IMR-90 (cell line): ENCODE results near the gene PTH1R. TPM values are rescaled to one million over a fixed set of nuclear protein-coding genes. Genes with fewer than 3 reads are reported as not detected.

Source experiments
- ATAC-seq: fragments of 200-7000 bp; cut with Tn5 transposase; 2 replicates; pipeline ENCODE4 v1.9.1; 2020; ENCODE audit warnings: low read depth, mild to moderate bottlenecking, moderate library complexity
- BruUV-seq: library from RNA; stranded (reverse); fragments of 400-500 nt; replicated peaks from 2 replicates; lab custom pipeline; 2021; lab: Mats Ljungman, UMichigan
- CTCF ChIA-PET: fragments of 300-600 bp; formaldehyde crosslinking; extraction: SDS; loops from one replicate; lab custom pipeline; 2021; ENCODE audit warnings: antibody characterized with exemption; lab: Yijun Ruan, JAX
- POLR2A ChIA-PET: fragments of 300-600 bp; sonication (Branson Sonifier 250); formaldehyde crosslinking; loops from one replicate; lab custom pipeline; 2022; ENCODE audit warnings: antibody characterized with exemption; ENCODE audit not compliant: unreplicated experiment; lab: Charles Lee
- DNase-seq: peaks from one replicate; pipeline ENCODE4 v3.0.0; 2013
- H2AFZ ChIP-seq: replicated peaks from 2 replicates; pipeline ENCODE3; 2013; ENCODE audit warnings: low read length, mild to moderate bottlenecking; ENCODE audit not compliant: poor library complexity
- H2AK5ac ChIP-seq: 2 replicates; pipeline ENCODE4 v1.6.1; 2013; ENCODE audit warnings: low read depth, low read length, inconsistent platforms
- H2AK9ac ChIP-seq: replicated peaks from 2 replicates; pipeline ENCODE3; 2013; ENCODE audit warnings: mild to moderate bottlenecking, low read depth, low read length, moderate library complexity; ENCODE audit not compliant: poor library complexity
- H2BK120ac ChIP-seq: 2 replicates; pipeline ENCODE4 v1.6.1; 2013; ENCODE audit warnings: low read depth, low read length, inconsistent platforms
- H2BK15ac ChIP-seq: 3 replicates; pipeline ENCODE4 v1.6.1; 2013; ENCODE audit warnings: low read depth, low read length, inconsistent platforms
- H2BK20ac ChIP-seq: 2 replicates; pipeline ENCODE4 v1.6.1; 2013; ENCODE audit warnings: low read depth, mild to moderate bottlenecking, inconsistent platforms, low read length, moderate library complexity
- H2BK5ac ChIP-seq: 2 replicates; pipeline ENCODE4 v1.6.1; 2013; ENCODE audit warnings: mild to moderate bottlenecking, low read depth, low read length, inconsistent platforms; ENCODE audit not compliant: poor library complexity, severe bottlenecking
- H3K14ac ChIP-seq: replicated peaks from 2 replicates; pipeline ENCODE4 v1.6.1; 2013; ENCODE audit warnings: low read depth, low read length, inconsistent platforms
- H3K18ac ChIP-seq: 2 replicates; pipeline ENCODE4 v1.6.1; 2013; ENCODE audit warnings: low read depth, low read length, control low read depth
- H3K23ac ChIP-seq: 2 replicates; pipeline ENCODE4 v1.6.1; 2013; ENCODE audit warnings: low read depth, low read length, inconsistent platforms
- H3K27ac ChIP-seq: 2 replicates; pipeline ENCODE4 v1.5.1; 2013; ENCODE audit warnings: mild to moderate bottlenecking, control low read depth, low read length; ENCODE audit not compliant: insufficient read depth
- H3K27me3 ChIP-seq: 2 replicates; pipeline ENCODE4 v1.6.1; 2013; ENCODE audit warnings: low read length; ENCODE audit not compliant: control insufficient read depth, insufficient read depth
- H3K36me3 ChIP-seq: 2 replicates; pipeline ENCODE4 v1.6.1; 2013; ENCODE audit warnings: low read length, mixed read lengths; ENCODE audit not compliant: control insufficient read depth, insufficient read depth
- H3K4ac ChIP-seq: 2 replicates; pipeline ENCODE4 v1.6.1; 2013; ENCODE audit warnings: low read depth, low read length, inconsistent platforms
- H3K4me1 ChIP-seq: 2 replicates; pipeline ENCODE4 v1.6.1; 2013; ENCODE audit warnings: low read length, mixed read lengths; ENCODE audit not compliant: control insufficient read depth, insufficient read depth
- H3K4me2 ChIP-seq: 2 replicates; pipeline ENCODE4 v1.6.1; 2013; ENCODE audit warnings: low read depth, mild to moderate bottlenecking, control low read depth, low read length, moderate library complexity
- H3K4me3 ChIP-seq: 2 replicates; pipeline ENCODE4 v1.5.1; 2013; ENCODE audit warnings: low read depth, mild to moderate bottlenecking, control low read depth, low read length, moderate library complexity; ENCODE audit not compliant: insufficient read depth
- H3K56ac ChIP-seq: 2 replicates; pipeline ENCODE4 v1.6.1; 2013; ENCODE audit warnings: low read length, inconsistent platforms; ENCODE audit not compliant: insufficient read depth; ENCODE audit errors: extremely low read depth
- H3K79me1 ChIP-seq, 2 experiments: 2 replicates each; pipeline ENCODE4 v1.6.1; 2013; ENCODE audit warnings: low read length in 2 of 2, inconsistent platforms in 1 of 2, low read depth in 1 of 2
- H3K9ac ChIP-seq: 2 replicates; pipeline ENCODE4 v1.6.1; 2013; ENCODE audit warnings: low read depth, low read length, control low read depth
- H3K9me1 ChIP-seq: 2 replicates; pipeline ENCODE4 v1.6.1; 2013; ENCODE audit warnings: low read length, inconsistent platforms; ENCODE audit not compliant: insufficient read depth
- H3K9me3 ChIP-seq: 2 replicates; pipeline ENCODE4 v1.6.1; 2013; ENCODE audit warnings: low read length; ENCODE audit not compliant: control insufficient read depth, insufficient read depth
- H4K20me1 ChIP-seq: 2 replicates; pipeline ENCODE4 v1.6.1; 2013; ENCODE audit warnings: low read length, inconsistent platforms; ENCODE audit not compliant: insufficient read depth
- H4K5ac ChIP-seq: 2 replicates; pipeline ENCODE4 v1.6.1; 2013; ENCODE audit warnings: mild to moderate bottlenecking, low read depth, low read length, control low read depth
- H4K8ac ChIP-seq, 2 experiments: 2 replicates each; pipeline ENCODE4 v1.6.1; 2013; ENCODE audit warnings: low read depth in 2 of 2, low read length in 2 of 2, control low read depth in 1 of 2, inconsistent platforms in 1 of 2
- H4K91ac ChIP-seq: 2 replicates; pipeline ENCODE4 v1.6.1; 2013; ENCODE audit warnings: low read depth, low read length, inconsistent platforms; ENCODE audit not compliant: insufficient read depth
- CEBPB ChIP-seq: IDR thresholded peaks from 2 replicates; pipeline ENCODE4 v1.6.1; 2012; ENCODE audit warnings: low read depth, low read length, improper control_type of control experiment
- CHD1 ChIP-seq: IDR thresholded peaks from 2 replicates; pipeline ENCODE4 v1.6.1; 2012; ENCODE audit warnings: low read depth, low read length, improper control_type of control experiment
- RCOR1 ChIP-seq: IDR thresholded peaks from 2 replicates; pipeline ENCODE4 v1.6.1; 2012; ENCODE audit warnings: mild to moderate bottlenecking, low read length, improper control_type of control experiment; ENCODE audit not compliant: insufficient replicate concordance
- WGBS, 2 experiments: methylation state at CpG; one replicate each; pipeline versions ENCODE4 v1.1.5 to v1.1.7; 2013; ENCODE audit warnings: missing lambda C conversion rate in 2 of 2; ENCODE audit not compliant: insufficient read length in 1 of 2; ENCODE audit errors: extremely low coverage in 2 of 2; 5-methylcytosine and 5-hydroxymethylcytosine counted together
- dilution Hi-C: fragments of 300-500 bp; cut with HindIII; formaldehyde crosslinking; loops from one replicate; pipeline ENCODE4 v1.14.3; 2018; ENCODE audit warnings: low sequenced_read_pairs; ENCODE audit not compliant: unreplicated experiment
- in situ Hi-C: fragments of 300-500 bp; cut with MboI; formaldehyde crosslinking; loops from 3 replicates; pipeline ENCODE4 v1.14.3; 2019; ENCODE audit warnings: low sequenced_read_pairs, inconsistent platforms, mixed read lengths
- intact Hi-C: fragments of 100-400 bp; cut with micrococcal nuclease; formaldehyde crosslinking; loops from 2 replicates; pipeline ENCODE4 v1.10.0; 2022
- polyA plus RNA-seq, 3 experiments: library from polyadenylated mRNA; depleted of rRNA; stranded (reverse); fragments of >200 nt; gene quantifications; 2 replicates each; pipeline ENCODE4 v1.2.3, GENCODE V29; 2012; ENCODE audit warnings: low replicate concordance in 1 of 3
- total RNA-seq: library from RNA; depleted of rRNA; stranded (reverse); fragments of >200 nt; gene quantifications from 2 replicates; pipeline ENCODE4 v1.2.3, GENCODE V29; 2012
- TF ChIP-seq, protein P1 (sequence below): fragments of 150-350 bp; IDR thresholded peaks from 2 replicates; pipeline ENCODE4 v1.6.1; 2016; ENCODE audit warnings: low read depth, mild to moderate bottlenecking, low read length, moderate library complexity, borderline replicate concordance
- TF ChIP-seq, protein P2 (sequence below): fragments of 150-350 bp; IDR thresholded peaks from 2 replicates; pipeline ENCODE4 v1.6.1; 2017; ENCODE audit warnings: mild to moderate bottlenecking, antibody characterized with exemption, low read length, low read depth

Gene PTH1R
- total and polyA plus RNA-seq, 2 of the 4 experiments (the other 2 are of a cell fraction), result 0.15 to 0.18 TPM

DNA sequence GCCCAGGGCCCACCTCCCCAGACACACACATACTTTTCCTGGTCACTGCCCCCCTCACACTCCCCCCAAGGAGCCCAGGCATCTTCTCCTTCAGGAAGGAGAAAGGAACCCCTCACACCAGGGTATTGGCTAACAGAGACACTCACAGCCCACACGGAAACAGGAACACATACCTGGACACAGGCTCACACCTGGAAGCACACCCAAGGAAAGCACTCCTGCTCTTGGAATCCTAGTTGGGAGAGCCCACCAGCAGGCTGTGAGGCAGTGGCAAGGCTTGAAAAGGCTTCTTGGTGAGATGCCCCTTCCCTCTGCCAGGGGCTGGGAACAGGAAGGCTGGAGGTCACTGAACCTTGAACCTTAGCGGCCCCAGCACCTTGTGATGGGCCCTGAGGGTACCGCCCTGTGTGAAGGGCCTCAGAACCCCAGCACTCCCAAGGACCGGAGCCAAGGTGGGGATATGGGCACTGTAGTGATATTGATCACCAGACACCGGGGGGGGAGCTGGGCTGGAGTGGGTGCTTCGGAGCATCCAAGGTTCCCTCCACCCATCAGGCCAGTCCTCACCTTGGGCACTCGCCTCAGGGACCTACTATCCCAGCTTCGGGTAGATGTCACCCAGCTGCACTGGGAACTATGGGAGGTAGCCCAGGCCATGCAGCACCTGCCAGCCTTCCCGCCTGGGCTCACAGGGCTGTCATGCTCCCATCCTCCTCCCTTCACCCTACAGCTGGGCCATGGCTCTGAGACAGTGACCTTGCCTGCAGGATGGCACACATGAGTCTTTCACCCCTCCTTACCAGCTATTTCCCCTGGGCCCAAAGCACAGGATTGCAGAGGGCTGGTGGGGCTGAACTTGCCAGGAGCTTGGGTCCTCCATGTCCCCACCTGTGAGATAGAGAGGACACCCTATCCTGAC, 30.6 kb upstream of the PTH1R start:
- intact Hi-C loops (no loop called here), dilution Hi-C loops (no loop called here), in situ Hi-C loops (no loop called here)
- no peaks in the 10 kb centered on the region for H3K79me1 ChIP-seq
- H3K56ac ChIP-seq, result no peak overlapping the region
- peak overlapping the region; percentile 63 to 93; a peak in 3 of 4 replicates for H4K8ac ChIP-seq
- DNase-seq (no peak), ATAC-seq (no peak)
- peaks cover 5% of the 10 kb centered on the region; the same call in 1 of the 2 replicates for H3K27me3 ChIP-seq
- no peak overlapping the region for H3K4me3 ChIP-seq
- H2AK9ac ChIP-seq, result peak overlapping the region; percentile 79
- H2BK120ac ChIP-seq, result no peak overlapping the region
- CTCF ChIA-PET, result interaction anchor here (1.3 to 1.4 kb wide), 2 partner anchors 19 to 45 kb away, joined by 3 to 5 read pairs; no protein-coding TSS in a partner anchor
- no peak overlapping the region for H2BK15ac ChIP-seq
- no peak overlapping the region for H3K27ac ChIP-seq
- peak overlapping the region; percentile 57; the same call in 1 of the 2 replicates for H3K9ac ChIP-seq
- H4K20me1 ChIP-seq, result no peaks in the 10 kb centered on the region
- no peak overlapping the region; the same call in 1 of the 2 replicates for H4K5ac ChIP-seq
- H2BK5ac ChIP-seq, result no peak overlapping the region
- peaks cover 3% of the 10 kb centered on the region for H3K9me1 ChIP-seq
- H2AFZ ChIP-seq, result peak overlapping the region; percentile 92
- peak overlapping the region; percentile 95 for H3K14ac ChIP-seq
- H3K36me3 ChIP-seq, result no peaks in the 10 kb centered on the region
- H3K4ac ChIP-seq, result peak overlapping the region; percentile 85
- peak overlapping the region; percentile 25; the same call in 1 of the 2 replicates for H2AK5ac ChIP-seq
- no CpG with 5 or more reads among the region's 9 CpGs for WGBS, 2 experiments
- peak overlapping the region; percentile 98 for H3K23ac ChIP-seq
- TF ChIP-seq CEBPB, result no peak
- TF ChIP-seq, protein P1, sequence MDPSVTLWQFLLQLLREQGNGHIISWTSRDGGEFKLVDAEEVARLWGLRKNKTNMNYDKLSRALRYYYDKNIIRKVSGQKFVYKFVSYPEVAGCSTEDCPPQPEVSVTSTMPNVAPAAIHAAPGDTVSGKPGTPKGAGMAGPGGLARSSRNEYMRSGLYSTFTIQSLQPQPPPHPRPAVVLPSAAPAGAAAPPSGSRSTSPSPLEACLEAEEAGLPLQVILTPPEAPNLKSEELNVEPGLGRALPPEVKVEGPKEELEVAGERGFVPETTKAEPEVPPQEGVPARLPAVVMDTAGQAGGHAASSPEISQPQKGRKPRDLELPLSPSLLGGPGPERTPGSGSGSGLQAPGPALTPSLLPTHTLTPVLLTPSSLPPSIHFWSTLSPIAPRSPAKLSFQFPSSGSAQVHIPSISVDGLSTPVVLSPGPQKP, result no peak
- no peak for TF ChIP-seq CHD1
- TF ChIP-seq, protein P2, sequence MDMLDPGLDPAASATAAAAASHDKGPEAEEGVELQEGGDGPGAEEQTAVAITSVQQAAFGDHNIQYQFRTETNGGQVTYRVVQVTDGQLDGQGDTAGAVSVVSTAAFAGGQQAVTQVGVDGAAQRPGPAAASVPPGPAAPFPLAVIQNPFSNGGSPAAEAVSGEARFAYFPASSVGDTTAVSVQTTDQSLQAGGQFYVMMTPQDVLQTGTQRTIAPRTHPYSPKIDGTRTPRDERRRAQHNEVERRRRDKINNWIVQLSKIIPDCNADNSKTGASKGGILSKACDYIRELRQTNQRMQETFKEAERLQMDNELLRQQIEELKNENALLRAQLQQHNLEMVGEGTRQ, result no peak
- TF ChIP-seq RCOR1, result no peak
- peak overlapping the region; percentile 87 for H3K4me2 ChIP-seq
- H3K18ac ChIP-seq, result no peak overlapping the region; the same call in 1 of the 2 replicates
- H3K4me1 ChIP-seq, result peaks cover 7% of the 10 kb centered on the region; the same call in 1 of the 2 replicates
- H3K9me3 ChIP-seq, result peaks cover 2% of the 10 kb centered on the region; the same call in 1 of the 2 replicates
- no peak overlapping the region for H2BK20ac ChIP-seq
- BruUV-seq, result no TSS peak
- POLR2A ChIA-PET, result no interaction called here
- no peak overlapping the region; the same call in 1 of the 2 replicates for H4K91ac ChIP-seq
